DOHH2 (cell line): Measurements from ENCODE around the gene SH3GL3.

Experiments used
- H3F3A ChIP-seq: fragments of 200-600 bp; sonication (generic), shearing (Covaris generic); 2 replicates; pipeline ENCODE4 v1.6.0; 2016; ENCODE audit warnings: antibody characterized with exemption, mild to moderate bottlenecking; ENCODE audit not compliant: control insufficient read depth, insufficient read depth
- H3K27ac ChIP-seq: fragments of 200-600 bp; sonication (generic); 2 replicates; pipeline ENCODE4 v1.5.1; 2014; ENCODE audit warnings: low read depth, mild to moderate bottlenecking, low read length, moderate library complexity
- H3K27me3 ChIP-seq: fragments of 200-600 bp; sonication (generic); 2 replicates; pipeline ENCODE4 v1.6.1; 2014; ENCODE audit warnings: mild to moderate bottlenecking, low read length, mixed read lengths; ENCODE audit not compliant: control insufficient read depth
- H3K36me3 ChIP-seq: fragments of 200-600 bp; sonication (generic); 2 replicates; pipeline ENCODE4 v1.6.1; 2014; ENCODE audit warnings: mild to moderate bottlenecking, low read length, moderate library complexity, mixed read lengths; ENCODE audit not compliant: control insufficient read depth
- H3K4me1 ChIP-seq: fragments of 200-600 bp; sonication (generic); 2 replicates; pipeline ENCODE4 v1.6.1; 2014; ENCODE audit warnings: mild to moderate bottlenecking, low read length, mixed read lengths; ENCODE audit not compliant: control insufficient read depth
- H3K4me2 ChIP-seq: fragments of 200-600 bp; sonication (generic); 2 replicates; pipeline ENCODE4 v1.6.0; 2014; ENCODE audit warnings: mild to moderate bottlenecking, low read length, moderate library complexity
- H3K4me3 ChIP-seq: fragments of 200-600 bp; sonication (generic); 2 replicates; pipeline ENCODE4 v1.5.1; 2014; ENCODE audit warnings: mild to moderate bottlenecking, low read length, mixed read lengths
- H3K79me2 ChIP-seq: fragments of 200-600 bp; sonication (generic); 2 replicates; pipeline ENCODE4 v1.6.1; 2014; ENCODE audit warnings: mild to moderate bottlenecking, low read length, mixed read lengths; ENCODE audit not compliant: control insufficient read depth
- H3K9me2 ChIP-seq: fragments of 200-600 bp; sonication (generic); replicated peaks from 2 replicates; pipeline ENCODE4 v1.6.1; 2014; ENCODE audit warnings: mild to moderate bottlenecking, low read length, mixed read lengths; ENCODE audit not compliant: control insufficient read depth
- H3K9me3 ChIP-seq: fragments of 200-600 bp; sonication (generic); 2 replicates; pipeline ENCODE4 v1.6.1; 2014; ENCODE audit warnings: antibody characterized with exemption, low read length, mixed read lengths; ENCODE audit not compliant: control insufficient read depth, insufficient read depth
- H4K20me1 ChIP-seq: fragments of 200-600 bp; sonication (generic); 2 replicates; pipeline ENCODE4 v1.6.0; 2014; ENCODE audit warnings: low read depth, mild to moderate bottlenecking, antibody characterized with exemption, low read length, moderate library complexity; ENCODE audit not compliant: control insufficient read depth, insufficient read depth
- EZH2phosphoT487 ChIP-seq: fragments of 200-600 bp; sonication (generic); IDR thresholded peaks from 2 replicates; pipeline ENCODE4 v1.6.1; 2017; ENCODE audit warnings: borderline replicate concordance, mild to moderate bottlenecking, antibody characterized with exemption, low read length, moderate library complexity, mixed read lengths
- TF ChIP-seq, protein P1 (sequence below): fragments of 200-600 bp; sonication (generic); IDR thresholded peaks from one replicate; pipeline ENCODE4 v1.5.1; 2014; ENCODE audit warnings: antibody characterized with exemption, mild to moderate bottlenecking, low read depth, low read length; ENCODE audit not compliant: poor library complexity, severe bottlenecking

SH3GL3 gene

DNA sequence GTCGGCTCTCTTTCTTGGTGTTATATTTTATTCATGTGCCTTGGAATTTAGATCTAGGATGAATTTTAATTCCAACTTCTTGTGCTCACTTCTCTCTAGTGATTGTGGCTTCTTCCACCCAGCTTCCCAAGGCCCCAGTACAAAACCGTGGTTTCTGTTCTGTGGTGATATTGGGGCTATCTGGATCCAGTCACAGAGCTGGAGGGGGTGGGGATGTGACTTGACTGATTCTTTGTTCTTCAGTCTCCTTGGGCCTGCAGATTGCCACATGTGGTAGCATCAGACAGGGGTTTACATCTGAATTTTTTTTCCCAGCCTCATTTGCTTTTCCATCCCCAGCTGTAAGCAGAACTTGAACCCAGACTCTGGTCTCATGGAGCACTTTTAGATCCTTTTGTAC is 108.2 kb downstream of the SH3GL3 start:
- no peak for TF ChIP-seq EZH2phosphoT487
- TF ChIP-seq, protein P1, sequence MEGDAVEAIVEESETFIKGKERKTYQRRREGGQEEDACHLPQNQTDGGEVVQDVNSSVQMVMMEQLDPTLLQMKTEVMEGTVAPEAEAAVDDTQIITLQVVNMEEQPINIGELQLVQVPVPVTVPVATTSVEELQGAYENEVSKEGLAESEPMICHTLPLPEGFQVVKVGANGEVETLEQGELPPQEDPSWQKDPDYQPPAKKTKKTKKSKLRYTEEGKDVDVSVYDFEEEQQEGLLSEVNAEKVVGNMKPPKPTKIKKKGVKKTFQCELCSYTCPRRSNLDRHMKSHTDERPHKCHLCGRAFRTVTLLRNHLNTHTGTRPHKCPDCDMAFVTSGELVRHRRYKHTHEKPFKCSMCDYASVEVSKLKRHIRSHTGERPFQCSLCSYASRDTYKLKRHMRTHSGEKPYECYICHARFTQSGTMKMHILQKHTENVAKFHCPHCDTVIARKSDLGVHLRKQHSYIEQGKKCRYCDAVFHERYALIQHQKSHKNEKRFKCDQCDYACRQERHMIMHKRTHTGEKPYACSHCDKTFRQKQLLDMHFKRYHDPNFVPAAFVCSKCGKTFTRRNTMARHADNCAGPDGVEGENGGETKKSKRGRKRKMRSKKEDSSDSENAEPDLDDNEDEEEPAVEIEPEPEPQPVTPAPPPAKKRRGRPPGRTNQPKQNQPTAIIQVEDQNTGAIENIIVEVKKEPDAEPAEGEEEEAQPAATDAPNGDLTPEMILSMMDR = no peak
- Histone ChIP-seq H3K36me3 (no peaks in the 10 kb centered on the region), H3K4me3 (no peak overlapping the region)

DNA sequence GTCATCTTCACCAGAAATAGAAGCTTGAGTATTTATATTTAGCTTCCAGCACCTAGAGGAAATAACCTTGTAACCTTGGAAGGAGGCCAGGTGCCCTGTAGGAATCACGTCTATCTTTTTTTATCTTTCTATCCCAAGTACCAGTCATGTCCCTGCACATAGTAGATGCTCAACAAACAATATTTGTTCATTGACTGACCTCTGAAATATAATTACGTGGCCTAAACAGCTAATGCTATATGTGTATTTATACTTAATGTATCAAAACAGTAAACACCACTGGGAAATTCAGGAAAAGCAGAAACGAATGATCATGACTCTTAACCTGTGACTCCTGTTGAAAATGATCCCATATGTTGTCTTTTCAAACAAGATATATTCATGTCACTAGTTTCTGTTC is 108.9 kb downstream of the SH3GL3 start:
- H4K20me1 ChIP-seq = no peaks in the 10 kb centered on the region
- no peaks in the 10 kb centered on the region for H3F3A ChIP-seq
- H3K79me2 ChIP-seq = no peaks in the 10 kb centered on the region
- no peak overlapping the region for H3K27ac ChIP-seq
- H3K4me1 ChIP-seq = no peaks in the 10 kb centered on the region
- H3K9me3 ChIP-seq = no peaks in the 10 kb centered on the region
- no peak overlapping the region for H3K4me2 ChIP-seq
- H3K4me3 ChIP-seq = no peak overlapping the region
- H3K9me2 ChIP-seq = no peaks in the 10 kb centered on the region
- no peaks in the 10 kb centered on the region for H3K36me3 ChIP-seq
- TF ChIP-seq, protein P1 = no peak
- TF ChIP-seq EZH2phosphoT487 = no peak
- no peaks in the 10 kb centered on the region for H3K27me3 ChIP-seq

More for the DNA sequence above, 108.2 kb downstream of the SH3GL3 start:
- no peaks in the 10 kb centered on the region for H3F3A ChIP-seq
- H3K79me2 ChIP-seq = no peaks in the 10 kb centered on the region
- H4K20me1 ChIP-seq = no peaks in the 10 kb centered on the region
- H3K9me3 ChIP-seq = no peaks in the 10 kb centered on the region
- H3K9me2 ChIP-seq = no peaks in the 10 kb centered on the region
- no peaks in the 10 kb centered on the region for H3K4me1 ChIP-seq
- no peak overlapping the region for H3K27ac ChIP-seq
- H3K27me3 ChIP-seq = no peaks in the 10 kb centered on the region
- H3K4me2 ChIP-seq = no peak overlapping the region

DNA sequence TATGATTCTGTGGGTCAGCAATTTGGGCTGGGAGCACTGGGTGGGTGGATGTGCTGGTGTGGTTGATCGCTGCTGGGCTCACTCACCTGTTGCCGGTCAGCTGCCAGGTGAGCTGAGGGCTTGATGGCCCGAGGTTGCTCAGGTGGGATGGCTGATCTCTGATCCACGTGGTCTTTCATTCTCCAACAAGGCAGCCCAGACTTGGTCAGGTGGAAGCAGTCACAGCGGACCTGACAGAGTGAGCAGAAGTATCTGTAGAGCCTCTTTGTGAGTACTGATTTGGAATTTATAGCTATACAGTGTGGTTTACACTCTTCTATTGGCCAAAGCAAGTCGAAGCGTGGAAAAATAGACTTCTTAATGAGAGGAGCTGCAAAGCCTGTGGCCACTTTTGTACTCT is 109.6 kb downstream of the SH3GL3 start:
- Histone ChIP-seq H3K9me2 (no peaks in the 10 kb centered on the region), H3K27me3 (no peaks in the 10 kb centered on the region), H3K36me3 (no peaks in the 10 kb centered on the region), H3K4me2 (no peak overlapping the region), H4K20me1 (no peaks in the 10 kb centered on the region), H3K79me2 (no peaks in the 10 kb centered on the region), H3K27ac (no peak overlapping the region), H3F3A (no peaks in the 10 kb centered on the region), H3K4me1 (no peaks in the 10 kb centered on the region), H3K4me3 (no peak overlapping the region), H3K9me3 (no peaks in the 10 kb centered on the region)
- TF ChIP-seq EZH2phosphoT487 = no peak
- TF ChIP-seq, protein P1 = no peak

DNA sequence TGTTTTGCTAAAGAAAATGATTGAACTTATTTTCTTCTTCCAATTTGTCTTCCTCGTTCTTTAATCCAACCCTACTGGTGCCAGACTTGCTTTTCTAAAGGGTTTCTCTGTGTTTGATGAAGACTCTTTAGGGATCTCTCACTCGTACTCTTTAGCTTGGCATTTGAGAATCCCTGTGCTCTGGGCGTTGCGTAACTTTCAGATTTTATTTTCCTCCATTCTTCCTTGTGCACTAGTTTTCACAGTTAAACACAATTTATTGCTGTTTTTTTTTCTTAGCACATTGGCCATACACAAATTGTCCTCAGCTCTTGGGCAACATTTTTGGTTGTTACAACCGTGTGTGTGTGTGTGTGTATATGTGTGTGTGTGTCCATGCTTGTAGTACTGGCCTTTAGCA is 111.0 kb downstream of the SH3GL3 start:
- Histone ChIP-seq H3K4me2 (no peak overlapping the region), H3K9me2 (no peaks in the 10 kb centered on the region), H3K27ac (no peak overlapping the region), H3F3A (no peaks in the 10 kb centered on the region), H3K36me3 (no peaks in the 10 kb centered on the region), H3K4me3 (no peak overlapping the region), H3K27me3 (no peaks in the 10 kb centered on the region), H4K20me1 (no peaks in the 10 kb centered on the region), H3K4me1 (no peaks in the 10 kb centered on the region), H3K9me3 (no peaks in the 10 kb centered on the region), H3K79me2 (no peaks in the 10 kb centered on the region)
- TF ChIP-seq, protein P1 = no peak
